Activated T-cell treated with anti-CD3 and anti-CD28 coated beads, Interleukin-2, amount 50 U/mL, for 72 hours (primary cell): ENCODE results near the gene RALGPS1. TPM values are rescaled to one million over a fixed set of nuclear protein-coding genes. Genes with fewer than 3 reads are reported as not detected.
A peak's percentile ranks its signal among the peaks of the same experiment; 100 is the strongest.

ENCODE experiments used
- ATAC-seq, 2 donors: fragments of 150-1000 bp; cut with Tn5 transposase; replicated peaks in 1 of 2; 2 replicates each; pipeline ENCODE4 v1.10.0; 2021; ENCODE audit warnings: moderate library complexity in 2 of 2, mild to moderate bottlenecking in 1 of 2
- DNase-seq, 2 donors: peaks; one replicate each; pipeline ENCODE4 v3.0.0; 2021 to 2022; ENCODE audit warnings: mixed read lengths in 1 of 2
- H3K27ac Mint-ChIP-seq: one replicate; pipeline ENCODE4 v1.8.0; 2022; ENCODE audit warnings: mild to moderate bottlenecking, moderate library complexity, mixed read lengths
- H3K27me3 Mint-ChIP-seq: one replicate; pipeline ENCODE4 v1.8.0; 2022; ENCODE audit warnings: low read depth, mixed read lengths
- H3K36me3 Mint-ChIP-seq, 2 donors: one replicate each; pipeline ENCODE4 v1.8.0; 2022; ENCODE audit warnings: mixed read lengths in 2 of 2, mild to moderate bottlenecking in 1 of 2; ENCODE audit not compliant: insufficient read depth in 2 of 2
- H3K4me1 Mint-ChIP-seq: one replicate; pipeline ENCODE4 v1.8.0; 2022; ENCODE audit warnings: low read depth, mixed read lengths
- H3K4me3 Mint-ChIP-seq, 2 donors: one replicate each; pipeline ENCODE4 v1.8.0; 2022; ENCODE audit warnings: mild to moderate bottlenecking in 2 of 2, mixed read lengths in 2 of 2, moderate library complexity in 2 of 2
- H3K9me3 Mint-ChIP-seq, 2 donors: one replicate each; pipeline ENCODE4 v1.8.0; 2022; ENCODE audit warnings: mixed read lengths in 2 of 2
- total RNA-seq, 2 donors: library from RNA; stranded (reverse); gene quantifications; one replicate each; pipeline ENCODE4 v1.2.3, GENCODE V29; 2022

Gene RALGPS1
- total RNA-seq, 2 donors from 2014 or later: 3.3 to 3.4 TPM

DNA sequence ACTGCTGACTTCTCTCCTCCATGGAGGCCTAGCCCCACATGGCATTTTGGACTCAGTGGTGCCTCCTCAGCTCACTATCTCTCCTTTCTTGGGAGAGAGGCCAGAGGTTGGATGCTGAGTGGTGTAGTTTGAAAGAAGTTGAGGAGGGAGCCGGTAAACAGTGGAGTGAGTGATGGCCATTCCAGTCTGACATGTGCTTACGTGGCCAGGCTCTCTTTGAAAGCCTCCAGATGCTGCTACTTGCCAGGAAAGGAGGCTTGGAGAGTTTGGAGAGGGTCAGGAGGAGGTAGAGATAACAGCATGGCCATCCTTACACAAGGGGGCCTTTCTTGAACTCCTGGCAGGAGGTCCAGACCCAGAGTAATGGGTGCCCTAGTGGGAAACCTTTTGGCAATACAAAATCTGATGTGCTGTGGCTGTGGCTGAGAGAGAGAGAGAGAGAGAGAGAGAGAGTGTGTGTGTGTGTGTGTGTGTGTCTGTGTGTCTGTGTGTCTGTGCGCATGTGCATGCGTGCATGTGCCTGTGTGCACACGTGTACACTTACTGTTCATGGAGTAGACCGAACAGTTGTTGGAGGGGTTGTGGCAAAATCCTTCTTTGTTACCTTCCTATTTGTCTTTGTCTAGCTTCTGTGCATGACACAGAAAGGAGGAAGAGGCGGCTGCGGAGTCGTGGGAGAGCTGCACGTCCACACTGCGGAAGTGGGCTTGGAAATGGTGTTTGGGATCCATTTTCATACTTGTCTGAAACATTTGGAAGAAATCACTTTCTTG, 37.8 kb downstream of the RALGPS1 start:
- peaks cover 6% of the 10 kb centered on the region for H3K27me3 Mint-ChIP-seq
- no peak for DNase-seq
- no peak overlapping the region for H3K27ac Mint-ChIP-seq
- H3K4me1 Mint-ChIP-seq: no peaks in the 10 kb centered on the region
- no peaks in the 10 kb centered on the region for H3K36me3 Mint-ChIP-seq
- no peak for ATAC-seq
- H3K4me3 Mint-ChIP-seq: no peak overlapping the region
- H3K9me3 Mint-ChIP-seq: no peaks in the 10 kb centered on the region

GRCh38 chr9:126953041-126953809, 38.6 kb downstream of the RALGPS1 start:
- no peak overlapping the region for H3K4me3 Mint-ChIP-seq
- no peak overlapping the region for H3K27ac Mint-ChIP-seq
- ATAC-seq: no peak

DNA sequence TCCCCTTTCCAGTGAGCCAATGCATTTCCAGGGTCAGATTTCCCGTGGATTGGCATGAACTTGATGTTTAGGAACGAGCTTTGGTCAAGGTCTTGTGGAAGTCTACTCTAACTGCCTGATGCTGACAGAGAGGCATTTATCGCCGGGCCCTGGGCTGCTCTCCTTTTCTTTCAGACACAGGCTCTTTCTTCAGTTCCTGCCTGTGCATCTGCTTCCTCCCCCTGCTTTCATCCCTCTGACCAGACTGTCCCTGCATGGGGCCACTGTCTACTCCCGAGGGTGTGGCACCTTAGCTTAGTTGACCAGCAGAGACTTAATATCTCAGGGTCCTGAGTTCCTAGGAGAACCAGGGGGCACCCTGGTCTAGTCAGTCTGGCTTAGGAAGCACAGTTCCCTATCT, 41.2 kb downstream of the RALGPS1 start:
- no peaks in the 10 kb centered on the region for H3K9me3 Mint-ChIP-seq
- ATAC-seq (no peak), DNase-seq (no peak)
- peaks cover 14% of the 10 kb centered on the region for H3K27me3 Mint-ChIP-seq
- no peaks in the 10 kb centered on the region for H3K36me3 Mint-ChIP-seq
- no peak overlapping the region for H3K4me3 Mint-ChIP-seq
- H3K27ac Mint-ChIP-seq: no peak overlapping the region
- H3K4me1 Mint-ChIP-seq: no peaks in the 10 kb centered on the region

More at GRCh38 chr9:126953041-126953809, 38.6 kb downstream of the RALGPS1 start:
- no peaks in the 10 kb centered on the region for H3K36me3 Mint-ChIP-seq
- H3K27me3 Mint-ChIP-seq: peaks cover 6% of the 10 kb centered on the region
- no peaks in the 10 kb centered on the region for H3K9me3 Mint-ChIP-seq
- no peaks in the 10 kb centered on the region for H3K4me1 Mint-ChIP-seq
- DNase-seq: no peak

DNA sequence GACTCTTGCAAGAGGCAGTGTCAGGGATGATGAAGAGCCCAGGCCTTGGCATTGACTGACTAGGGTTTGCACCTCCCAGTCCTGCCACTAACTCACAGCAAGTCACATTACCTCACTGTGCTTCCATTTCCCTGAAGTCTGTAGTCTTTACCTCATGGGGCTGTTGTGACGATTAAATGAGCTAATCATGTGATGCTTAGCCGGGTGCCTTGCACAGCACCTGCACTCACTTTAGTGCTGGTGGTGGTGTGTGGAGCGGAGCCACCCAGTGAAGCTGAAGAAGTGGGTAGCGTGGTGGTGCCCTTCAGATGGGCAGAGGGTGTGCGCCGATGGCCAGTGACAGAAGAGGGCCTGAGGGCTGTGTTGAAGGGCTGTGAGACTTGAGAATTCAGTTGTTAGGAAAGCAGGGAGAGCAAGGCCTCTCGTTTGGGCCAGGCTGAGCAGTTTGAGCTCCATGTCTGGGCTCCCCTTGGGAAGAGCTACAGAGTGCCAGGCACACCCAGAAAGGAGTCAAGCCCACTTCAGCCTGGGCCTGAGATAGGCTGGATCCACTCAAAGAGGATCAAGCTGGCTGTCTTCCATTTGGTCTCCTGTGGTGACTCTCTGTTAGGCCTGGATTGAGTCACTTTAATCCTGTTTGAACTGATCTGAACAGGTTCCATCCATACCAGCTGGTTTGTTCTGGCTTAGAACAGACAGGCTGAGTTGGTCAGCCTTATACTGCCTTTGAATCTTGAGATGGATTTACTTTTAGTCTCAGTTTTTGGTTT, 42.5 kb downstream of the RALGPS1 start:
- no peak overlapping the region for H3K27ac Mint-ChIP-seq
- ATAC-seq: no peak
- peaks cover 23% of the 10 kb centered on the region for H3K27me3 Mint-ChIP-seq
- H3K36me3 Mint-ChIP-seq: no peaks in the 10 kb centered on the region
- H3K4me3 Mint-ChIP-seq: no peak overlapping the region
- no peak for DNase-seq
- no peaks in the 10 kb centered on the region for H3K9me3 Mint-ChIP-seq
- no peaks in the 10 kb centered on the region for H3K4me1 Mint-ChIP-seq

DNA sequence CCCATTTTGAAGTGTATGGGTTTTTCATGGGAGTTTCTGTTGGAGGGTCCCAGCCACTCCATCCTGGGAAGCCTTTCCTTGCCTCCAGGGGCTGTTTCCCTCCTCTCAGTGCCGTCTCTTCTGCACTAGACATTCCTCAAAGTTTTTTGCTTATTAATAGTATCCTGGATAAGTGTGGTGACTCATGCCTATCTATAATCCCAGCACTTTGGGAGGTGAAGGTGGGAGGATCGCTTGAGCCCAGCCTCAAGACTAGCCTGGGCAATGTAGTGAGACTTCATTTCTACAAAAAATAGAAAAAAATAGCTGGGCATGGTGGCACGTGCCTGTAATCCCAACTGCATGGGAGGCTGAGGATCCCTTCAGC, 43.1 kb downstream of the RALGPS1 start:
- DNase-seq (no peak), ATAC-seq (no peak)
- no peak overlapping the region for H3K4me3 Mint-ChIP-seq
- H3K36me3 Mint-ChIP-seq: no peaks in the 10 kb centered on the region
- H3K4me1 Mint-ChIP-seq: no peaks in the 10 kb centered on the region
- H3K27me3 Mint-ChIP-seq: peaks cover 18% of the 10 kb centered on the region
- H3K9me3 Mint-ChIP-seq: no peaks in the 10 kb centered on the region
- H3K27ac Mint-ChIP-seq: no peak overlapping the region

- Mint-ChIP-seq H3K4me3 (no peak overlapping the region), H3K36me3 (no peaks in the 10 kb centered on the region), H3K9me3 (no peaks in the 10 kb centered on the region), H3K27me3 (peaks cover 18% of the 10 kb centered on the region), H3K27ac (no peak overlapping the region), H3K4me1 (no peaks in the 10 kb centered on the region)
- DNase-seq (no peak), ATAC-seq (no peak)
Measured at GRCh38 chr9:126959336-126959735, 44.8 kb downstream of the RALGPS1 start.

GRCh38 chr9:126959917-126960316, 45.3 kb downstream of the RALGPS1 start:
- Mint-ChIP-seq H3K36me3 (no peaks in the 10 kb centered on the region), H3K27me3 (peaks cover 18% of the 10 kb centered on the region), H3K9me3 (no peaks in the 10 kb centered on the region), H3K4me1 (no peaks in the 10 kb centered on the region), H3K27ac (no peak overlapping the region), H3K4me3 (no peak overlapping the region)
- ATAC-seq: no peak
- DNase-seq: no peak

DNA sequence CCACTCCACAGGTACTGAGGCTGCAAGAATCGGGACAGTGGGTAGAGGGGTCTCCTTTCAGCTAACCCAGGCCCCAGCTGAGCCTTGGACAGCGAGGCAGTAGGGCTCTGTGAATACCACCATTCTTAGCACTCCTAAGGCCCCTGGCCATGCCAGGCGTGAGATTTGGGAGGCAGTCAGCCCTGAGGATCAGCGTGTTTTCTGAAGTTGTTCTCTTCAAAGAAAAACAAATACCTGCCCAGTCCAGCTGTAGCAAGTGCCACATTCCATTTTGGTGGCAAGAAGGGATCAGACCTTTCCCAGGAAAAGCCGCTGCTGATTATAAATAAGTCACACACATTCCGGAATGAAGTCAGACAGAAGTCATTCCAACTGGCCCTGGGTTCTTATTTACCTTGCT, 47.8 kb downstream of the RALGPS1 start:
- H3K4me1 Mint-ChIP-seq: no peaks in the 10 kb centered on the region
- DNase-seq (no peak), ATAC-seq (no peak)
- peaks cover 33% of the 10 kb centered on the region for H3K27me3 Mint-ChIP-seq
- H3K9me3 Mint-ChIP-seq: no peaks in the 10 kb centered on the region
- no peaks in the 10 kb centered on the region for H3K36me3 Mint-ChIP-seq
- H3K4me3 Mint-ChIP-seq: no peak overlapping the region
- no peak overlapping the region for H3K27ac Mint-ChIP-seq

GRCh38 chr9:126965077-126965476, 50.5 kb downstream of the RALGPS1 start:
- Mint-ChIP-seq H3K27ac (no peak overlapping the region), H3K4me1 (no peaks in the 10 kb centered on the region), H3K9me3 (no peaks in the 10 kb centered on the region), H3K27me3 (peaks cover 39% of the 10 kb centered on the region), H3K4me3 (no peak overlapping the region), H3K36me3 (no peaks in the 10 kb centered on the region)
- no peak for DNase-seq
- no peak for ATAC-seq

GRCh38 chr9:126965541-126966428, 51.2 kb downstream of the RALGPS1 start:
- no peaks in the 10 kb centered on the region for H3K9me3 Mint-ChIP-seq
- H3K4me3 Mint-ChIP-seq: no peak overlapping the region
- no peak overlapping the region for H3K27ac Mint-ChIP-seq
- H3K36me3 Mint-ChIP-seq: no peaks in the 10 kb centered on the region
- ATAC-seq (peak; percentile 65 to 69), DNase-seq (peak; percentile 43 to 60)
- H3K4me1 Mint-ChIP-seq: no peaks in the 10 kb centered on the region
- H3K27me3 Mint-ChIP-seq: peaks cover 39% of the 10 kb centered on the region

DNA sequence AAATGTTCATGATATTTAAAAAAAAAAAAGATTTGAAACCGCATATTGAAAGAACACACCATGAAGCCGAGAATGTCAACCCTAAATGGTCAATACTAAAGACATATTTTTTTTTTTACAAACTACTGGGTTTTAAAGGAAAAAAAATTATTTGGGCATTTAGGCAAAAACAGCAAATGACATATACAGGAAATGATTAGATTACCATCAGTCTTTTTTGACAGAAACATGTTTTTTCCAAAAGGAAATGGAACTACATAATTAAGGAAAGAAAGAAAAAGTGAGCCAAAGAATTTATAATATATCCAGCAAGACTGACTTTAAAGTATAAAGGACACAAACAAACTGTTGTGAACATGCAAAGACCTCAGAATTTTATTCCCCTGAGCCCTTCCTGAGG, 56.7 kb downstream of the RALGPS1 start:
- H3K4me3 Mint-ChIP-seq: no peak overlapping the region
- DNase-seq (no peak), ATAC-seq (no peak)
- H3K4me1 Mint-ChIP-seq: no peaks in the 10 kb centered on the region
- H3K27ac Mint-ChIP-seq: no peak overlapping the region
- H3K36me3 Mint-ChIP-seq: peaks cover 0 to 2% of the 10 kb centered on the region in 2 donors
- no peaks in the 10 kb centered on the region for H3K9me3 Mint-ChIP-seq
- peaks cover 48% of the 10 kb centered on the region for H3K27me3 Mint-ChIP-seq

- Mint-ChIP-seq H3K27ac (no peak overlapping the region), H3K27me3 (peaks cover 64% of the 10 kb centered on the region), H3K4me1 (no peaks in the 10 kb centered on the region), H3K4me3 (no peak overlapping the region), H3K9me3 (no peaks in the 10 kb centered on the region), H3K36me3 (peaks cover 0 to 2% of the 10 kb centered on the region in 2 donors)
- ATAC-seq: peak in 1 of 2 donors; percentile 68
- no peak for DNase-seq
Measured at GRCh38 chr9:126973651-126974529, 59.3 kb downstream of the RALGPS1 start.
